ENCODE measurements around the gene TSHZ2. TPM values are rescaled to one million over a fixed set of nuclear protein-coding genes. Genes with fewer than 3 reads are reported as not detected.

TSHZ2 gene
- total RNA-seq, 4 donors from 2014 or later: 1.0 to 3.5 (median 2.8) TPM

- Histone ChIP-seq H3K9me3 (no peaks in the 10 kb centered on the region), H3K36me3 (no peaks in the 10 kb centered on the region), H3K4me1 (peaks cover 0 to 3% of the 10 kb centered on the region in 2 donors), H3K27ac (no peak overlapping the region), H3K4me3 (no peak overlapping the region), H3K27me3 (no peaks in the 10 kb centered on the region)
- ATAC-seq (no peak), DNase-seq (no peak)
- TF ChIP-seq CTCF (IDR thresholded peaks at IDR 0.05 in 4 of 5, conservative IDR thresholded peaks at IDR 0.05 in 1 of 5): no peak
- no peak for TF ChIP-seq POLR2A (IDR thresholded peaks at IDR 0.05)
- in situ Hi-C loops (cut with MboI; ENCODE audit: low sequenced_read_pairs in 4 of 4) (no loop called here), intact Hi-C loops (cut with DNase I; ENCODE audit: low total_unique reads) (no loop called here)
These were observed 70.4 kb downstream of the TSHZ2 start for GRCh38 chr20:53042521-53042920.

GRCh38 chr20:53044296-53044695 is 72.1 kb downstream of the TSHZ2 start:
- Histone ChIP-seq H3K4me1 (peaks cover 0 to 3% of the 10 kb centered on the region in 2 donors), H3K36me3 (no peaks in the 10 kb centered on the region), H3K4me3 (no peak overlapping the region), H3K9me3 (no peaks in the 10 kb centered on the region), H3K27ac (no peak overlapping the region), H3K27me3 (no peaks in the 10 kb centered on the region)
- DNase-seq: no peak
- TF ChIP-seq POLR2A (IDR thresholded peaks at IDR 0.05): no peak
- in situ Hi-C loops (cut with MboI; ENCODE audit: low sequenced_read_pairs in 4 of 4) (no loop called here), intact Hi-C loops (cut with DNase I; ENCODE audit: low total_unique reads) (no loop called here)
- no peak for ATAC-seq

- intact Hi-C loops (cut with DNase I; ENCODE audit: low total_unique reads): no loop called here
- ATAC-seq (no peak), DNase-seq (no peak)
- Histone ChIP-seq H3K9me3 (no peaks in the 10 kb centered on the region), H3K4me1 (no peaks in the 10 kb centered on the region), H3K4me3 (no peak overlapping the region), H3K27me3 (no peaks in the 10 kb centered on the region), H3K36me3 (no peaks in the 10 kb centered on the region), H3K27ac (no peak overlapping the region)
- in situ Hi-C loops (cut with MboI; ENCODE audit: low sequenced_read_pairs in 4 of 4): no loop called here
- TF ChIP-seq CTCF (IDR thresholded peaks at IDR 0.05 in 4 of 5, conservative IDR thresholded peaks at IDR 0.05 in 1 of 5) (no peak), POLR2A (IDR thresholded peaks at IDR 0.05) (no peak)
These were observed 73.8 kb downstream of the TSHZ2 start for GRCh38 chr20:53045941-53046340.

GRCh38 chr20:53047203-53047602 is 75.0 kb downstream of the TSHZ2 start:
- ATAC-seq (no peak), DNase-seq (no peak)
- intact Hi-C loops (cut with DNase I; ENCODE audit: low total_unique reads) (no loop called here), in situ Hi-C loops (cut with MboI; ENCODE audit: low sequenced_read_pairs in 4 of 4) (no loop called here)
- Histone ChIP-seq H3K4me3 (no peak overlapping the region), H3K27me3 (no peaks in the 10 kb centered on the region), H3K27ac (no peak overlapping the region), H3K4me1 (no peaks in the 10 kb centered on the region), H3K9me3 (no peaks in the 10 kb centered on the region), H3K36me3 (no peaks in the 10 kb centered on the region)
- TF ChIP-seq CTCF (IDR thresholded peaks at IDR 0.05 in 4 of 5, conservative IDR thresholded peaks at IDR 0.05 in 1 of 5) (no peak), POLR2A (IDR thresholded peaks at IDR 0.05) (no peak)

- H3K4me1 ChIP-seq: no peaks in the 10 kb centered on the region
These were observed 76.2 kb downstream of the TSHZ2 start for GRCh38 chr20:53048387-53048786.

More at GRCh38 chr20:53048387-53048786, 76.2 kb downstream of the TSHZ2 start:
- intact Hi-C loops (cut with DNase I; ENCODE audit: low total_unique reads) (no loop called here), in situ Hi-C loops (cut with MboI; ENCODE audit: low sequenced_read_pairs in 4 of 4) (no loop called here)
- Histone ChIP-seq H3K36me3 (no peaks in the 10 kb centered on the region), H3K27ac (no peak overlapping the region), H3K27me3 (no peaks in the 10 kb centered on the region), H3K4me3 (no peak overlapping the region), H3K9me3 (no peaks in the 10 kb centered on the region)
- DNase-seq (no peak), ATAC-seq (no peak)
- TF ChIP-seq CTCF (IDR thresholded peaks at IDR 0.05 in 4 of 5, conservative IDR thresholded peaks at IDR 0.05 in 1 of 5) (no peak), POLR2A (IDR thresholded peaks at IDR 0.05) (no peak)
